ENCODE results near the gene OTOGL.
A peak's percentile ranks its signal among the peaks of the same experiment; 100 is the strongest.
"Not testable (repeated sequence)": the region's sequence is repeated elsewhere in the genome, so short reads cannot be mapped to it uniquely, and the experiment has no call there.

Gene OTOGL

DNA sequence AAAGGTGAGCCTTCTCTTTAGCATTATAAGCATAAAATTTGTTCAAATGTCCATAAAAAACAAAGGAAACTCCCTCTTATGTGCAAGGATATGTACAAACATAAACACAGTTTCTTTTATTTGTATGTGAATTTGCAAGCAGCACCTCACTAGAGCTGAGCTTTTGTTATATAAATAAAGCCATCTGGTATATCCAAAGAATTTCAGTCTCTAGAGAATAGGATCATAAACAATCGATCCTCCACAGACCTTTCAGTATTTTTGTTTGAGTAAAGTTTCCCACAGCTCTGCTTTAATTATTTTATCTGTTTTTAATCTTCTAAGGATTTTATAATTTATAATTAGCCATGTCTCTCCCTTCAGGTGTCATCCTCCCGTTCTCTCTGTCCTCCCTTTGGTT, 89.2 kb downstream of the OTOGL start:
- no peak for DNase-seq (ENCODE audit: low spot score)

- peak; percentile 51 for DNase-seq (ENCODE audit: low spot score)
These were observed 89.9 kb downstream of the OTOGL start for GRCh38 chr12:80189241-80189640.

GRCh38 chr12:80190001-80190400, 90.7 kb downstream of the OTOGL start:
- DNase-seq (ENCODE audit: low spot score) = no peak

- no peak for DNase-seq (ENCODE audit: low spot score)
These were observed 92.8 kb downstream of the OTOGL start for GRCh38 chr12:80192087-80192486.

DNA sequence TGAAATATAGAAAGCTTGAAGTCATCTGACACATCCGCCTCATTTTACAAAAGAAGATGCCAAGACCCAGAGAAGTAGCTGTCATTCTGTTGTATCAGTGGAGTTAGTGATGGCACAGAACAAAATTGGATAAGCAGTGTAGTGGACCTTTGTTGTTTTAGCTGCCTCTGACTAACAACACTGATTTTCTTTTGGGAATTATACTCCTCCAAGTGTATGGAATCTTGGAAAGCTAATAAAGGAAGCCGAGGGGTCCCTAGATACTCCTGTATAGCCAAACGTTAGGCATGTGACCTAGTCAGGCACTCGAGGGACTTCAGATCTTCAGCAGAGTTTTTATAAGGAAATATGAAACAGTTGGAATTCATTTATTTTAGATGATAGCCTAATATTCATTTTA, 94.5 kb downstream of the OTOGL start:
- DNase-seq (ENCODE audit: low spot score) = no peak

DNA sequence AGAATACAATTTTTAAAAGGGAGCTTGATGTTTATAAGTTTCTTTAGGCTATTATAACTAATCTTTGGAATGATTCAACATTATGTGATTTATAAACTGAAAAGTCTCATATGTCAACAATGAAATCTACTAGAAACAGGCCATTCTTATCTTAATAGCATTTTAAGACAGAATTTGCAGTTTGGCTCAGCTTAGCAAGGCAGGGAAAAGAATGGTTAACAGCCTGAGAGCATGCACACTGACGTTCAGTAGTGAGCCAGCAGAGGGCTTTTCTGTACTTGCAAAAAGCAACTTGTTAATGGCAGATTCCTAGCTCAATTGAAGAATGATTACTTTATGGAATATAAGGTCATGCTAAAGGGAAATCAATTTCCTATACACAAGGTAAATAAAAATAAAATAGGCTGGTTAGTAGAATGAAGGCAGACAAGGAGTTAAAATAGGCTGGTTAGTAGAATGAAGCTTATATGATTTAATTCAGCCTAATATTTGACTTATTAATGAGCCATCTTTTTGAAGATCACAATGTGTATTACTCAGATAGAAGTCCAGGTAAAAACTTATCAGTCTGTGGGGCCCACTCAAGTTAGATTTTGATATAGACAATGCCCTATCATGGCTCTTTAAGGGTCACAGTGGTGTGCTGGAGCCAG, 95.9 kb downstream of the OTOGL start:
- peak; percentile 60 for DNase-seq (ENCODE audit: low spot score)

DNA sequence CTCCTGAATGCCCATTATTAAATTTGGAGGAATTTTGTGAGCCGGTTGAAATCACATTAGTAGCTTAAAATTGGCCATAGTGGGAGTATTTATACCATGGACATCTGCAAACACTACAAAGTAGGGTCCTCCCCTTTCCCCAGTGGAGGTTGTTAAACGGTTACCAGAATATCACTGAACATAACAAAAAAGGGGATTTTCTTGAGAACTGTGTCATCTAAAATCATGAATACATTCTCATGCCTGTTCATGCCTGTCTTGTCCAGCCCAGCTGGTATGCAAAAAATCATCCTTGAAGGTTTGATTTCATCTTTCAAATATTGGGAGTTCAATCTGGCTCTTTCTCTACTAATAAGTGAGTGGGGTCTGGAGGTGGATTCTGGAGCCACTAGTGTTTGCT, 96.4 kb downstream of the OTOGL start:
- no peak for DNase-seq (ENCODE audit: low spot score)

- DNase-seq (ENCODE audit: low spot score) = no peak
These were observed 97.1 kb downstream of the OTOGL start for GRCh38 chr12:80196419-80196818.

DNA sequence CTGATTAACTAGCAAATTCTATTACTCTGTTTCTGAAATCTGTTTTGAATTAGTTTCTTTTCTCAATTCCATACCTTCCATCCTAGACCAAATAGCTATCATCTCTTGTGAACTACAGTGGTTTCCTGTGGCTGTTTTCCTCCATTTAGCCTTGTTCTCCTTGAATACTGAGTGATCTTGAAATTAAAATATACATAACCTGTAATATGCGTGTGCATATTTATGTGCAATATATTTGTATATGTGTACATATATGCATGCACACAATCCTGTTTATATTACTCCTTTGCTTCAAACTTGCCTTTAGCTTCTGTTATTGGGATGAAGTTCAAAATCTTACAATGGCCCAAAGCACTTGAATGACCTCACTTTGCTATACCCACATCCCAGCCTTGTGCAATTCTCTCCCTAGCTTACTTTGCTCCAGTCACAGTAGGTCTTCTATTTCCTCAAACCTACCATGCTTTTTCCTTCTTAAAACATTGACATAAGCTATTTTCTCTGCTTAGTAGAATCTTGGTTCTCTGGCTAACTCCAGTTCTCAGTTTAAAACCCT, 99.5 kb downstream of the OTOGL start:
- DNase-seq (ENCODE audit: low spot score) = no peak

DNA sequence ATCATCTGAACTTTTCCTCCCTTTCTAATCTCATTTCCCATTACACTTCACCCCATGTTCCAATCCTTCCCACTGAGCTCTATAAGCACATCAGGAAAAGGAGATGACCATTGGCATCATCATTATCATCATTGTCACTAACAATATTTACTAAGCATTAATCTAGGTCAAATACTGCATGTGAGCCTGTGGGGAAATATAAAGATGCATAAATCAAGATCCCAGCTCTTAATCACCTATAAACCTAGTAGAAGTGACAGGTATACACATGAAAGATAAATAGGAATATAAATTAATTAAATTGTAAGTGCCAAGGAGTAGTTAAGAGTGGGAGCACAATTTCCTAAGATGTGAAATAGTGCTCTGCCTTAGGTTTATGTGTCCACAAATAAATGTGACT, 100.6 kb downstream of the OTOGL start:
- DNase-seq (ENCODE audit: low spot score) = no peak

- no peak for DNase-seq (ENCODE audit: low spot score)
These were observed 101.1 kb downstream of the OTOGL start for GRCh38 chr12:80200414-80200813.

DNA sequence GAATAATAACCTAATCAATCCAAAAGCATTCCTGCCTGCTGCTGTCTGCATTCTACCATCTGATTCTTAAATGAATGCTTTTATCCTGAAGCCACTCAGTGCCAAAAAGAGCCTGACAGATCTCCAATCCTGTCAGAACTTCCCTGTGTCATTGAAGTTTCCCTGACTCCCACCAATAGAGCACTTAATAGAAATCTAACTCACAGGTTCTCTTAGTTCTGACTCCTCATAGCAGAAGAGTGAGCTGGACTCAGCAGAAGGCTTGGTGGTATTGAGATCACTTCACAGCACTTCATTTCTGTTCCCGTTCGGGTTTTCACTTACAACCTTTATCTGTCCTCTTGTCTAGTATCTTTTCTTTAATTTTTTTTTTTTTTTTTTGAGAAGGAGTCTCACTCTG, 102.6 kb downstream of the OTOGL start:
- no peak for DNase-seq (ENCODE audit: low spot score)

GRCh38 chr12:80205960-80206359, 106.6 kb downstream of the OTOGL start:
- DNase-seq (ENCODE audit: low spot score) = no peak

DNA sequence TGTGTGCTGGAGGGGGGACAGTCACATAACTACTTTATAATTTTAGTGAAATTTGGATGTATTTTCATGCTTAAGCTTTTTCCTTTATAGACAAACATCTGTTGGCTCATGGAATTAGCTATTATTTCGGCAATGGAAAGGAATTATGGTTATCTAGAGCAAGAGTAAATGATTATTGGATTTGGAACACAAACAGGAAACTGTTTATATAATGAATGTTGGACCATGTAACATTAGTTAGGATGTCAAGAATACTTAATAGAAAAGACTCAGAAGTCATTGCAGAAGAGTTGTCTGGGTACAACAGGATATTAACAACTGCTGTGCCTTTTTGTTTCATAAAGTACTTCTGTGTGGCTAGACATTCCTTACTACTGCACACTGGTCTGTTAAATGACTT, 108.7 kb downstream of the OTOGL start:
- DNase-seq (ENCODE audit: low spot score) = no peak

- no peak for DNase-seq (ENCODE audit: low spot score)
These were observed 112.3 kb downstream of the OTOGL start for GRCh38 chr12:80211671-80212070.

GRCh38 chr12:80212938-80213645, 113.8 kb downstream of the OTOGL start:
- no peak for DNase-seq (ENCODE audit: low spot score)

GRCh38 chr12:80213871-80214270, 114.5 kb downstream of the OTOGL start:
- no peak for DNase-seq (ENCODE audit: low spot score)

GRCh38 chr12:80217011-80217535, 117.7 kb downstream of the OTOGL start:
- no peak for DNase-seq (ENCODE audit: low spot score)

DNA sequence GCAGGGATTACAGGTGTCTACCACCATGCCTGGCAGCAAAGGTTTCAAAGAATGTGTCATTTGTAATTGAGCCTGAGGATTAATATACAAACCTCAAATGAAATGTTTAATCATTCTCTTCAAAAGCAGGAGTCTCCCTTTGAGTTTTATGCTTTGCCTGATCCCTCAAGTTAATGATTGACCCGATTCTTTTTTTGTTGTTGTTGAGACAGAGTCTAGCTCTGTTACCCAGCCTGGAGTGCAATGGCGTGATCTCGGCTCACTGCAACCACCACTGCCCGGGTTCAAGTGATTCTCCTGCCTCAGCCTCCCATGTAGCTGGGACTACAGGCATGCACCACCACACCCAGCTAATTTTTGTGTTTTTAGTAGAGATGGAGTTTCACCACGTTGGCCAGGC, 119.6 kb downstream of the OTOGL start:
- not testable (repeated sequence) for DNase-seq (ENCODE audit: low spot score)

DNA sequence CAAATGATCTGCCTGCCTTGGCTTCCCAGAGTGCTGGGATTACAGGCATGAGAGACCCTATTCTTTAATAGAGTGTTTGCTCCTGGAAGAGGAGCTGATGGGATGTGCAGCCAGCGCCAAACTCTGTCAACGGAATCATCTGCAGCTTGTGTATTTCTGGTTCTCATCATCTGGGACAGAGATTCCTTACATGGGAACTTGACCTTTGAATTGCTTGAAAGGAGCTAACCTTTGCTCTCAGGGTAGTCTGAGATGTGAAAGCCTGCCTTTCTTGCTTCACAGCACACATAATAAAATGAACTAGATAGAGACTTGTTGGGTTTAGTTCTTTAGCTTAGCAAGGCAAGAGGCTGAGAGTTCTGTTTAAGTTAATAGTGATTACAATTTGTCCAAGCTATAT, 120.0 kb downstream of the OTOGL start:
- DNase-seq (ENCODE audit: low spot score) = no peak

- DNase-seq (ENCODE audit: low spot score) = no peak
These were observed 122.9 kb downstream of the OTOGL start for GRCh38 chr12:80222261-80222660.

- peak; percentile 43 for DNase-seq (ENCODE audit: low spot score)
These were observed 127.2 kb downstream of the OTOGL start for GRCh38 chr12:80226576-80226975.

GRCh38 chr12:80227904-80228303, 128.6 kb downstream of the OTOGL start:
- DNase-seq (ENCODE audit: low spot score) = not testable (repeated sequence)
